Skeletal muscle satellite cell (primary cell): ENCODE data around the gene SDK1.

Source experiments
- H3K27me3 ChIP-seq: 2 replicates; pipeline ENCODE4 v1.7.0; 2013; ENCODE audit warnings: low read length; ENCODE audit not compliant: control insufficient read depth, insufficient read depth
- H3K36me3 ChIP-seq: 2 replicates; pipeline ENCODE4 v1.7.0; 2013; ENCODE audit warnings: mild to moderate bottlenecking, control low read depth, low read length; ENCODE audit not compliant: insufficient read depth
- H3K4me1 ChIP-seq: 2 replicates; pipeline ENCODE4 v1.7.0; 2013; ENCODE audit warnings: low read length; ENCODE audit not compliant: control insufficient read depth, insufficient read depth
- H3K4me2 ChIP-seq: 2 replicates; pipeline ENCODE4 v1.7.0; 2013; ENCODE audit warnings: mild to moderate bottlenecking, low read length
- H3K4me3 ChIP-seq: 2 replicates; pipeline ENCODE4 v1.7.0; 2013; ENCODE audit warnings: low read length
- H3K9ac ChIP-seq: 2 replicates; pipeline ENCODE4 v1.7.0; 2013; ENCODE audit warnings: mild to moderate bottlenecking, low read depth, low read length, moderate library complexity
- H3K9me3 ChIP-seq: replicated peaks from 2 replicates; pipeline ENCODE4 v1.7.0; 2013; ENCODE audit warnings: mild to moderate bottlenecking, control low read depth, low read length

The SDK1 gene

DNA sequence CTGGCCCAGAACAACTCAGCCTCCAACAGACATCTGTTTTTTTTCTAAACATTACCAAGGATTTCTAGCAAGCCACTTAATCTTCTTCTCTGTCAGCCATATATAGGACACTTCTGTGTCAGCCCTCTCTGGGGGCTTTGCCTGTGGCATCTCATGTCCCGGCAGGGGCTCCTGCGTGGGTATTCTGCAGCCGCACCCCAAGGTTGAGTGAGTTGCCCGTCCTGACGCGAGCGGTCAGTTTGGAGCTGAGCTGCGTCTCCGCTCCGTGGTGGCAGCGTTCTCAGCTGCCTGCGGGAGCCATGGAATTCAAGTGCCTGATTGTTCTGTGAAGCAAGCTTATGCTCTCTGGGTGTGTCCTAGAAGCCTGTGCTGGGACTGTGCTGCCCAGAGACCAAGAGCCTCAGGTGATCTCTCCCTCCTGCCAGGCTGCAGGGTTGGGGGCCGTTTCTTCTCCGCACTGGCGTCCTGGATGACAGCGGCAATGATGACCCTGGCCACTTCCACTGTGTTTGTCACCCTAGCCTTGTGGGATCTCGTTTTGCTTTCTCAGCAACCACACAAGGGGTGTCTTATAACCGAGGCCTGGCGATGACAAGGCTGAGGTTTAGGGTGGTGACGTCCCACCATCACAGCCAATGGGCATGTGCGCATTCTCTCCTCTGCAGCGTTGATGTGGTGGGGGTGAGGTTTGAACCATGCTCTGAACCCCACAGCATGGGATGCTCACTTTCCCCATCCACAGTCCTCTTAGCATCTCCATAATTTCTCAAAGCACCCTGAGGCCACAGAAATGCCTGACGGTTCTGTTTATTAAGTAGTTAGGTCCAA, 768.4 kb downstream of the SDK1 start:
- Histone ChIP-seq H3K27me3 (no peaks in the 10 kb centered on the region), H3K4me1 (no peaks in the 10 kb centered on the region), H3K9ac (no peak overlapping the region), H3K36me3 (no peaks in the 10 kb centered on the region), H3K4me3 (no peak overlapping the region), H3K4me2 (no peak overlapping the region), H3K9me3 (no peaks in the 10 kb centered on the region)

DNA sequence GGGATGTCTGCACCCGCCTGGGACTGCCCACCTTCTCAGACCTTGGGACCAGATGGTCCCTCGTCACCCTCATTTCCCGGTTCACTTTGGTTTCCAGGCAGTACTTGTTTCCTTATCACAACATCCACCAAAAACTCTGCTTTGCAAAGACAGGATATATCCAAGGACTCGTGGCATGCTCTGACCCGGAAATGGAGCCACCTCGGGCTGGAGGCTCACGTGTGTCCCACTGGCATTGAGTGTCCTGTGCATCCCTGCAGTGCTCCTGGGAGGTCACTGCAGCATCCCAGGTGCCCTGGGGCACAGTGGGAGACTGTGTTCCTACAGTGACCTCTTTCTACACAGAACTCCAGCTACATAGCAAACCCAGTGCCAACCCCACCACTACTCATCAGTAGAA, 769.2 kb downstream of the SDK1 start:
- no peaks in the 10 kb centered on the region for H3K4me1 ChIP-seq
- no peaks in the 10 kb centered on the region for H3K9me3 ChIP-seq
- no peak overlapping the region for H3K4me2 ChIP-seq
- no peaks in the 10 kb centered on the region for H3K36me3 ChIP-seq
- no peak overlapping the region for H3K4me3 ChIP-seq
- H3K27me3 ChIP-seq: no peaks in the 10 kb centered on the region
- H3K9ac ChIP-seq: no peak overlapping the region

DNA sequence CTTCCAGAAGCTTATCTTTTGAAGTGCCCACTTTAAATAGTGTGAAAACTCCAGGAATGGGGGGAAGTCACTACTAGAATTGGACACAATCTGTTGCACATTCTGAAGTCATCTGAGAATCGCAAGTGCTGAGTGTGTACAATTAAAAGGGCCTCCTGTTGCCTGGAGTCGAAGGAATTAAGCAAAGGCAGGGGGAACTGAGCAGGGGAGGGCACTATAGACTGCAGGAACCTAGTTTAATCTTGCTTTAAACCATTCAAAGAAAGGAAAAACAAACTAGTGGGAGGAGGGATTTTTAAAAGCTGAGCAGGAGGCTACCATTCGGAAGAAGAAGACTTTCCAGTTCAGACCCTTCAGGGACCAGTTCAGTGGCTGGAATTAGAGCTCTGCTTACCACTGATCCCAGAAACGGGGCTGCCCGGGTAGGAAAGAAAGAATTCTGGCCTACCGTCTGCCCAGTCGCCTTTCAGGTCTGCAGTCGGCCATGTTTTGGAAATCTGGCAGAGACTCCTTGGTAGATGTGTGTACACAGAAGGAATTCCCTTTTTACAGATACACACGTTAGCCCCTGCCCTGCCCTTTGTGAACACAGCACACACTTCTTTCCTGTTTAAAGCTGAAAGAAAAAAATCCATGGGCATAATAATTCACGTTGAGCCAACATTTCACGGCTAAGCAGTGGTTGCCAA, 770.5 kb downstream of the SDK1 start:
- Histone ChIP-seq H3K36me3 (no peaks in the 10 kb centered on the region), H3K9me3 (no peaks in the 10 kb centered on the region)

DNA sequence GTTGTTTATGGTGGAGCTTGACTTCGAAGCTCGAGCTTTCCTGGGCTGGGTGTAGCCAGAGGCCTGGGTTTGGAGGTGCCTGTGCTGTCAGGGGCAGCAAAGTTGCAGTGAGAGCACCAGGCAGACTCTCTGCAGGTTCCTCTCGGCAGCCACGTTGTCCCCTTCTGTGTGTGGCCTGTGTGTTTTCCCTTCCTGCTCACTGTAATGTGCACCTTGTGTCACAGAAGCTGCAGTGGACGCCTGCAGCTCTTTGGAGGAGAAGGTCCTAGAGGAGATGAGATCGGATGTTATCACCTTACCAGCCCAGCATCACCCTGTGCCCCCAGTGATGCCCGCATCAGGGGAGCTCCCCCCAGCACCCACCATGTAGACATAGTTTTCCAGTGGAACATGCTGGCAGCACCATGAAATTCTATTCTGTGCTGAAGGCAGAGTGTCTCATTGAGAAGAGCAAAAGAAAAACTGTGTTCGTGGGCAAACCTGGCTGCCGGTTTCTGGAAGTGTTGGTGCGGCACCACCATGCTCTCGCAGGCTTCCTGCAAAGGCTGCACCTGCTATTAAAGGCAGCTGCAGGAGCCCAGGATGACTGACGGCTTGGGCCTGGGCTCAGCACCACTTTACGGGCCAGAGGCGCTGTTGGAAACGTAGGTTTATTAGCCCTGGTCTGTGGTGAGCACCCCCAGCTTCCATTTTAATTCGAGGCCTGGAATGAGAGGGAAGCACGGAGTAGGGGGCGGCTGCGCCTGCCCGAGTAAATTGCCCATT, 771.3 kb downstream of the SDK1 start:
- peaks cover 5% of the 10 kb centered on the region for H3K36me3 ChIP-seq
- H3K4me3 ChIP-seq: no peak overlapping the region
- no peaks in the 10 kb centered on the region for H3K4me1 ChIP-seq
- no peaks in the 10 kb centered on the region for H3K9me3 ChIP-seq
- H3K9ac ChIP-seq: no peak overlapping the region
- no peaks in the 10 kb centered on the region for H3K27me3 ChIP-seq
- H3K4me2 ChIP-seq: no peak overlapping the region

More for the DNA sequence above, 770.5 kb downstream of the SDK1 start:
- no peak overlapping the region for H3K9ac ChIP-seq
- no peak overlapping the region for H3K4me3 ChIP-seq
- no peaks in the 10 kb centered on the region for H3K27me3 ChIP-seq
- no peak overlapping the region for H3K4me2 ChIP-seq
- no peaks in the 10 kb centered on the region for H3K4me1 ChIP-seq

DNA sequence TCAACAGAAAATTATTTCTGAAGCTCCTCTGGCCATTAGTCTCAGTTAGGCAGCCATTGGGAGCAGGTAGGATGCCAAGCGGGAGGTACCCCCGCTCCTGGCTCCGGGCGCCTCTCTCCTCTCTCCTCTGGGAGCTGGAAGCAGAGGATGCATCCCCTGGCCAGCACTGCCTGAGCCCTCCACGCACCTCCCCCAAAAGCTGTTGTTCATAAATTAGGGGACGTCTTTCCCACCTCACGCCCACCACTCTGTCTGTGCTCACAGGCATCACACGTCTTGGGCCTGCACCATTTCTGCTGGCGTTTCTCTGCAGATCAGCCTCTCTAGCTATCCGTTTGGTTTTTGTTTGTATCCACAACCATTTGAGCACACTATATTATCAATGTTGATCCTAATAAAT, 772.0 kb downstream of the SDK1 start:
- Histone ChIP-seq H3K9me3 (no peaks in the 10 kb centered on the region), H3K9ac (no peak overlapping the region), H3K4me1 (no peaks in the 10 kb centered on the region), H3K4me2 (no peak overlapping the region), H3K27me3 (no peaks in the 10 kb centered on the region), H3K4me3 (no peak overlapping the region), H3K36me3 (peaks cover 6% of the 10 kb centered on the region)

DNA sequence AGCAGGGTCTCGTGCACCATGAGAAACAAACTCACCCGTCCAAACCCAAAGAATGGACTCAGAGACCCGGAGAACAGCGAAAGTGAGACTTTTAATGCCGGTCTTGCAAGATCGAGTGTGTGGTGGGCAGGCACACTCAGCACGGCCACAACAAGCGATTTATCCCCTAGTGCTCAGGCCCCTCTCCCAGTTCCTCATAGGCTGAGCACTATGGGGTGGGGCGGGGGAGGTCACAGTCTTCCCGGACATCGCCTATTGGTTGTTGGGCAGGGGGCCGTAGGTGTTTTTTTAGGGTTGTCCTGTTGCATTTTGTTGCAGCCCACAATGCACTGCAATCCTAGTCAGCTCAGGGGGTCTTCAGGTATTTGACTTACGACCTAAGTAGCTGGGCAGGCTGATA, 772.7 kb downstream of the SDK1 start:
- no peaks in the 10 kb centered on the region for H3K9me3 ChIP-seq
- no peak overlapping the region for H3K4me3 ChIP-seq
- no peaks in the 10 kb centered on the region for H3K27me3 ChIP-seq
- H3K36me3 ChIP-seq: peaks cover 6% of the 10 kb centered on the region
- no peaks in the 10 kb centered on the region for H3K4me1 ChIP-seq
- no peak overlapping the region for H3K9ac ChIP-seq
- no peak overlapping the region for H3K4me2 ChIP-seq

DNA sequence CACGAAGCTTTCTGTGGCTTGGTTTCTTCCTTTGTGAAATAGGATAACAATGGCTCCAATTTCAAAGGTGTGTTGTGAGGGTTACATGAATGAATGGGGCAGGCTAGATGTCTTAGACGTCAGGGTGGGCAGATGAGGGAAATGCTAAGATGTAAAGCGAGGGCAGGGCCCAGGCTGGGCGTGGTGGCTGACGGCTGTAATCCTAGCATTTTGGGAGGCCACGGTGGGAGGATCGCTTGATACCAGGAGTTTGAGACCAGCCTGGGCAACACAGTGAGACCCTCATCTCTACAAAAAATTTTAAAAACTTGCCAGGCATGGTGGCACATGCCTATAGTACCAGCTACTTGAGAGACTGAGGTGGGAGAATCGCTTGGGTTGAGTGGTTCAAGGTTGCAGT, 773.4 kb downstream of the SDK1 start:
- H3K4me2 ChIP-seq: no peak overlapping the region

DNA sequence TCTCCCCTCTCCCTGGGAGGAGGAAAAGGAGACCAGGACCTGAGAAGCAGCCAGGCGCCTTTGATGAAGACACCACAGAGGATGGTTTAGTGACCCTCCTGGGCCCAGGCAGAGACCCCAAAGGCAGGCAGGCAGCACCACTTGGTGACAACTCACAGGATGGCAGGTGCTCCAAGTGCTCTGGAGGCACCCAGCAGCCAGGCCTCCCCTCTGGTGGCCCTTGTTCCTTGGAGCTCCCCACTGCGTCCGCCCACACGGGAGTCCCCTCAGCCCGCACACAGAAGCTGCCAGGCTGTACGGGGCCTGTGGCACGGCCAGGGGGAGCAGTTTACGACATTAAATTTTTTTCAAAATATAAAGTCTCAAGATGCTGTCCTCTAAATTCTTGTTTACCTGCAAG, 773.9 kb downstream of the SDK1 start:
- Histone ChIP-seq H3K27me3 (no peaks in the 10 kb centered on the region), H3K9me3 (no peaks in the 10 kb centered on the region), H3K9ac (no peak overlapping the region), H3K4me3 (no peak overlapping the region), H3K4me1 (no peaks in the 10 kb centered on the region), H3K36me3 (peaks cover 6% of the 10 kb centered on the region), H3K4me2 (no peak overlapping the region)

More for the DNA sequence above, 773.4 kb downstream of the SDK1 start:
- Histone ChIP-seq H3K4me3 (no peak overlapping the region), H3K4me1 (no peaks in the 10 kb centered on the region), H3K9ac (no peak overlapping the region), H3K27me3 (no peaks in the 10 kb centered on the region), H3K36me3 (peaks cover 6% of the 10 kb centered on the region), H3K9me3 (no peaks in the 10 kb centered on the region)

DNA sequence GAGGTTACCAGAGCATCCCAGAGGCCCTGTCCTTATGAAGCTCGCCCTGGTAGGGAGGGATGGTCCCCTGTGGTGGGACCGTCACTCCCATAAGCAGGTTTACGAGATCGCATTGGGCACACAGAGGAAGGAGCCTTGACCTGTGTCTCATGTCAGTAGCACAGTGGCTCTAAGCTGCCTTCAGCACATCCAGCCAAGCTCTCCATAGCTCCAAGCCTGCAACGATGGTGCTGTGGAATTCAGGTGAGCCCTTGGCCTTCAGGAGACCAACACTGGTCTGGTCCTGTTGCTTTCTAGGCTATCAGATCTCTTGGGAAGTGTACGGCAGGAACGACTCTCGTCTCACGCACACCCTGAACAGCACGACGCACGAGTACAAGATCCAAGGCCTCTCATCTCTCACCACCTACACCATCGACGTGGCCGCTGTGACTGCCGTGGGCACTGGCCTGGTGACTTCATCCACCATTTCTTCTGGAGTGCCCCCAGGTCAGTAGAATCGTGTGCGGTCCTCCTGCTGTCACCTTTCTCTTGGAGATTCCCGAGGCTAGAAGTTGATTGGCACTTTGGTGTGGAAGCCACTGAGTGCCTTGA, 775.7 kb downstream of the SDK1 start:
- Histone ChIP-seq H3K27me3 (no peaks in the 10 kb centered on the region), H3K9ac (no peak overlapping the region), H3K4me2 (no peak overlapping the region), H3K36me3 (peaks cover 6% of the 10 kb centered on the region), H3K4me1 (no peaks in the 10 kb centered on the region), H3K4me3 (no peak overlapping the region), H3K9me3 (no peaks in the 10 kb centered on the region)

DNA sequence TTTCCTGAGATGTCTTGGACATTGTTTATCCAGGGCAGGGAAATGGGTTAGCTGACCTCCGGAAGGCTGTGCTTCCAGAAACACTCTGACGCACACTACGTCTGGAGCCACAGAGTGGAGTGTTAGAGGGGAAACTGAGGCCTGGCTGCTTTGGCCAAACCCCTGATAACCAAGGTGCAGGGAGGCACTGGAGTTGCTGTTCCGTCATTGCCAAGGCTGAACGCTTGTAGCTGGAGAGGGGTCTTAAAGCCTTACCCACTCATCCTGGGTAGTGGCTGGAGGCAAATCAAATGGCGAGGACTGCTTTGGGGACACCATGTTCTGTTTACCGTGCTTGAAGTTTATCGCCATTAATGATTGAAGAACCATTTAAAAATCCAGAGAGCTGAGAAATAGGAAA, 776.9 kb downstream of the SDK1 start:
- Histone ChIP-seq H3K4me1 (no peaks in the 10 kb centered on the region), H3K27me3 (no peaks in the 10 kb centered on the region), H3K4me3 (no peak overlapping the region), H3K36me3 (peaks cover 6% of the 10 kb centered on the region), H3K4me2 (no peak overlapping the region), H3K9me3 (no peaks in the 10 kb centered on the region), H3K9ac (no peak overlapping the region)

DNA sequence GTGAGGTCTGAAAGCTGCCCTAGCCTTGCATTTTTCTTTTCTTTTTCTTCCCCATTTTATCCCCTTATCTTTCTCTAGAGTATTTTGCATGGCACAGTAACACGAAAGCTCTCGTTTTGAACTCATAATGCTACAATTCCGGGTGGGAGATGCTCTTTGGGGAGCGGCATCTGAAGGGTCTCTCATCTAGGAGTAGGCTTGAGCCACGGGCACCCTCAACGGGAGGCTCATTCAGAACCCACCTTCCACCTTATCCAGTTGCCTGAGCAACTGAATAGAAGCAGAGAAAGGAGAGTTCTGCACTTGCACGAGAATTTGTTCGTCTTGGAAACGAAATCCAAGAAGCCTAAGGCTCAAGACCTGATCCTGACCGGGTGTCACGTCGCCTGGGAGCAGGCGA, 777.5 kb downstream of the SDK1 start:
- H3K27me3 ChIP-seq: no peaks in the 10 kb centered on the region

More for the DNA sequence above, 777.5 kb downstream of the SDK1 start:
- Histone ChIP-seq H3K4me2 (no peak overlapping the region), H3K9me3 (no peaks in the 10 kb centered on the region), H3K36me3 (peaks cover 6% of the 10 kb centered on the region), H3K4me3 (no peak overlapping the region), H3K4me1 (no peaks in the 10 kb centered on the region), H3K9ac (no peak overlapping the region)
